WTC11 (cell line): Measurements from ENCODE around the gene C1QL1.

ENCODE experiments used
- ATF1 ChIP-seq: sonication (generic); formaldehyde crosslinking; IDR thresholded peaks from 2 replicates; pipeline ENCODE4 v1.8.1; 2023; ENCODE audit warnings: mild to moderate bottlenecking, moderate library complexity, missing genetic modification reagents
- ETV6 ChIP-seq: sonication (generic); formaldehyde crosslinking; IDR thresholded peaks from 2 replicates; pipeline ENCODE4 v1.8.1; 2022; ENCODE audit warnings: mild to moderate bottlenecking, missing genetic modification reagents
- IRF2 ChIP-seq: sonication (generic); formaldehyde crosslinking; IDR thresholded peaks from 2 replicates; pipeline ENCODE4 v1.8.0; 2022; ENCODE audit warnings: low read depth, missing genetic modification reagents, borderline replicate concordance
- NFYB ChIP-seq: sonication (generic); formaldehyde crosslinking; conservative IDR thresholded peaks from 2 replicates; pipeline ENCODE4 v1.8.0; 2022; ENCODE audit warnings: low read depth, missing genetic modification reagents
- OVOL2 ChIP-seq: fragments of 250-450 bp; sonication (Bioruptor Pico); IDR thresholded peaks from 2 replicates; pipeline ENCODE4 v1.9.0; 2021; ENCODE audit warnings: mild to moderate bottlenecking, borderline replicate concordance
- TEAD4 ChIP-seq: sonication (generic); formaldehyde crosslinking; IDR thresholded peaks from 2 replicates; pipeline ENCODE4 v1.8.0; 2022; ENCODE audit warnings: mild to moderate bottlenecking, missing genetic modification reagents
- TP53 ChIP-seq: sonication (generic); formaldehyde crosslinking; IDR thresholded peaks from 2 replicates; pipeline ENCODE4 v1.8.1; 2023; ENCODE audit warnings: mild to moderate bottlenecking, missing genetic modification reagents
- ZNF121 ChIP-seq: sonication (generic); formaldehyde crosslinking; IDR thresholded peaks from 2 replicates; pipeline ENCODE4 v1.8.0; 2023; ENCODE audit warnings: missing genetic modification reagents
- TF ChIP-seq, protein P1 (sequence below): fragments of 200-600 bp; IDR thresholded peaks from 2 replicates; pipeline ENCODE4 v1.8.0; 2022; ENCODE audit warnings: antibody characterized with exemption
- TF ChIP-seq, protein P2 (sequence below): sonication (generic); formaldehyde crosslinking; IDR thresholded peaks from 2 replicates; pipeline ENCODE4 v1.8.1; 2023; ENCODE audit warnings: mild to moderate bottlenecking, missing genetic modification reagents, moderate library complexity
- TF ChIP-seq, protein P3 (sequence below): sonication (generic); formaldehyde crosslinking; IDR thresholded peaks from 2 replicates; pipeline ENCODE4 v1.8.1; 2022; ENCODE audit warnings: low read depth, missing genetic modification reagents, borderline replicate concordance
- TF ChIP-seq, protein P4 (sequence below): sonication (generic); formaldehyde crosslinking; IDR thresholded peaks from 2 replicates; pipeline ENCODE4 v1.8.1; 2022; ENCODE audit warnings: low read depth, mild to moderate bottlenecking, moderate library complexity, missing genetic modification reagents, borderline replicate concordance

- TF ChIP-seq, protein P1, sequence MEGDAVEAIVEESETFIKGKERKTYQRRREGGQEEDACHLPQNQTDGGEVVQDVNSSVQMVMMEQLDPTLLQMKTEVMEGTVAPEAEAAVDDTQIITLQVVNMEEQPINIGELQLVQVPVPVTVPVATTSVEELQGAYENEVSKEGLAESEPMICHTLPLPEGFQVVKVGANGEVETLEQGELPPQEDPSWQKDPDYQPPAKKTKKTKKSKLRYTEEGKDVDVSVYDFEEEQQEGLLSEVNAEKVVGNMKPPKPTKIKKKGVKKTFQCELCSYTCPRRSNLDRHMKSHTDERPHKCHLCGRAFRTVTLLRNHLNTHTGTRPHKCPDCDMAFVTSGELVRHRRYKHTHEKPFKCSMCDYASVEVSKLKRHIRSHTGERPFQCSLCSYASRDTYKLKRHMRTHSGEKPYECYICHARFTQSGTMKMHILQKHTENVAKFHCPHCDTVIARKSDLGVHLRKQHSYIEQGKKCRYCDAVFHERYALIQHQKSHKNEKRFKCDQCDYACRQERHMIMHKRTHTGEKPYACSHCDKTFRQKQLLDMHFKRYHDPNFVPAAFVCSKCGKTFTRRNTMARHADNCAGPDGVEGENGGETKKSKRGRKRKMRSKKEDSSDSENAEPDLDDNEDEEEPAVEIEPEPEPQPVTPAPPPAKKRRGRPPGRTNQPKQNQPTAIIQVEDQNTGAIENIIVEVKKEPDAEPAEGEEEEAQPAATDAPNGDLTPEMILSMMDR, result no peak
- TF ChIP-seq TEAD4 (CRISPR knock-in tag) (no peak), ATF1 (CRISPR knock-in tag) (no peak), IRF2 (CRISPR knock-in tag) (no peak), OVOL2 (CRISPR knock-in tag) (no peak), ETV6 (CRISPR knock-in tag) (no peak), TP53 (CRISPR knock-in tag) (no peak), NFYB (CRISPR knock-in tag) (no peak), ZNF121 (CRISPR knock-in tag) (no peak)
- TF ChIP-seq, protein P2, sequence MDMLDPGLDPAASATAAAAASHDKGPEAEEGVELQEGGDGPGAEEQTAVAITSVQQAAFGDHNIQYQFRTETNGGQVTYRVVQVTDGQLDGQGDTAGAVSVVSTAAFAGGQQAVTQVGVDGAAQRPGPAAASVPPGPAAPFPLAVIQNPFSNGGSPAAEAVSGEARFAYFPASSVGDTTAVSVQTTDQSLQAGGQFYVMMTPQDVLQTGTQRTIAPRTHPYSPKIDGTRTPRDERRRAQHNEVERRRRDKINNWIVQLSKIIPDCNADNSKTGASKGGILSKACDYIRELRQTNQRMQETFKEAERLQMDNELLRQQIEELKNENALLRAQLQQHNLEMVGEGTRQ (CRISPR knock-in tag), result no peak
- TF ChIP-seq, protein P3, sequence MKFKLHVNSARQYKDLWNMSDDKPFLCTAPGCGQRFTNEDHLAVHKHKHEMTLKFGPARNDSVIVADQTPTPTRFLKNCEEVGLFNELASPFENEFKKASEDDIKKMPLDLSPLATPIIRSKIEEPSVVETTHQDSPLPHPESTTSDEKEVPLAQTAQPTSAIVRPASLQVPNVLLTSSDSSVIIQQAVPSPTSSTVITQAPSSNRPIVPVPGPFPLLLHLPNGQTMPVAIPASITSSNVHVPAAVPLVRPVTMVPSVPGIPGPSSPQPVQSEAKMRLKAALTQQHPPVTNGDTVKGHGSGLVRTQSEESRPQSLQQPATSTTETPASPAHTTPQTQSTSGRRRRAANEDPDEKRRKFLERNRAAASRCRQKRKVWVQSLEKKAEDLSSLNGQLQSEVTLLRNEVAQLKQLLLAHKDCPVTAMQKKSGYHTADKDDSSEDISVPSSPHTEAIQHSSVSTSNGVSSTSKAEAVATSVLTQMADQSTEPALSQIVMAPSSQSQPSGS (CRISPR knock-in tag), result no peak
- TF ChIP-seq, protein P4, sequence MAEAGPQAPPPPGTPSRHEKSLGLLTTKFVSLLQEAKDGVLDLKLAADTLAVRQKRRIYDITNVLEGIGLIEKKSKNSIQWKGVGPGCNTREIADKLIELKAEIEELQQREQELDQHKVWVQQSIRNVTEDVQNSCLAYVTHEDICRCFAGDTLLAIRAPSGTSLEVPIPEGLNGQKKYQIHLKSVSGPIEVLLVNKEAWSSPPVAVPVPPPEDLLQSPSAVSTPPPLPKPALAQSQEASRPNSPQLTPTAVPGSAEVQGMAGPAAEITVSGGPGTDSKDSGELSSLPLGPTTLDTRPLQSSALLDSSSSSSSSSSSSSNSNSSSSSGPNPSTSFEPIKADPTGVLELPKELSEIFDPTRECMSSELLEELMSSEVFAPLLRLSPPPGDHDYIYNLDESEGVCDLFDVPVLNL (CRISPR knock-in tag), result no peak
Measured at GRCh38 chr17:44961921-44962350, 6.2 kb downstream of the C1QL1 start.
